H9 (cell line): ENCODE results near the gene EDARADD. TPM values are rescaled to one million over a fixed set of nuclear protein-coding genes. Genes with fewer than 3 reads are reported as not detected.

Source experiments
- DNase-seq: peaks from one replicate; pipeline ENCODE4 v3.0.0-alpha.2; 2017
- H2AFZ ChIP-seq: one replicate; pipeline ENCODE4 v1.6.1; 2013; ENCODE audit warnings: mild to moderate bottlenecking, low read length, control low read depth, moderate library complexity
- H2AK5ac ChIP-seq: 2 replicates; pipeline ENCODE4 v1.6.1; 2013; ENCODE audit warnings: low read length, control low read depth, mixed read lengths; ENCODE audit not compliant: insufficient read length
- H2BK120ac ChIP-seq: one replicate; pipeline ENCODE4 v1.6.1; 2013; ENCODE audit warnings: low read depth, mild to moderate bottlenecking, low read length, control low read depth, inconsistent platforms; ENCODE audit not compliant: poor library complexity, severe bottlenecking
- H2BK12ac ChIP-seq: 2 replicates; pipeline ENCODE4 v1.6.1; 2013; ENCODE audit warnings: low read length, control low read depth, mixed read lengths, low read depth; ENCODE audit not compliant: insufficient read length
- H2BK15ac ChIP-seq: 2 replicates; pipeline ENCODE4 v1.6.1; 2013; ENCODE audit warnings: low read depth, low read length, control low read depth
- H2BK20ac ChIP-seq: one replicate; pipeline ENCODE4 v1.6.1; 2013; ENCODE audit warnings: low read depth, mild to moderate bottlenecking, low read length, control low read depth, inconsistent platforms; ENCODE audit not compliant: poor library complexity, severe bottlenecking
- H2BK5ac ChIP-seq: 2 replicates; pipeline ENCODE4 v1.6.1; 2013; ENCODE audit warnings: low read length, control low read depth, mixed read lengths; ENCODE audit not compliant: insufficient read length
- H3K14ac ChIP-seq: 2 replicates; pipeline ENCODE4 v1.6.1; 2013; ENCODE audit warnings: low read length, control low read depth; ENCODE audit not compliant: insufficient read depth
- H3K18ac ChIP-seq: 2 replicates; pipeline ENCODE4 v1.6.1; 2013; ENCODE audit warnings: low read depth, mild to moderate bottlenecking, mixed read lengths, low read length, control low read depth; ENCODE audit not compliant: insufficient read length
- H3K23ac ChIP-seq: 2 replicates; pipeline ENCODE4 v1.6.1; 2013; ENCODE audit warnings: low read length, control low read depth, mixed read lengths, low read depth; ENCODE audit not compliant: insufficient read length
- H3K23me2 ChIP-seq: 2 replicates; pipeline ENCODE4 v1.6.1; 2013; ENCODE audit warnings: low read depth, mild to moderate bottlenecking, mixed read lengths, low read length, control low read depth; ENCODE audit not compliant: insufficient read length, poor library complexity, severe bottlenecking
- H3K27ac ChIP-seq: 2 replicates; pipeline ENCODE4 v1.5.1; 2013; ENCODE audit warnings: low read length, control low read depth, mixed read lengths, low read depth; ENCODE audit not compliant: insufficient read length
- H3K27me3 ChIP-seq: 2 replicates; pipeline ENCODE4 v1.6.1; 2013; ENCODE audit warnings: low read length, control low read depth, inconsistent platforms; ENCODE audit not compliant: insufficient read depth
- H3K4ac ChIP-seq: 2 replicates; pipeline ENCODE4 v1.6.1; 2013; ENCODE audit warnings: low read depth, mild to moderate bottlenecking, control low read depth, inconsistent platforms, low read length, moderate library complexity
- H3K4me1 ChIP-seq: 2 replicates; pipeline ENCODE4 v1.6.1; 2013; ENCODE audit warnings: low read length, control low read depth, inconsistent platforms; ENCODE audit not compliant: insufficient read depth
- H3K4me2 ChIP-seq: 2 replicates; pipeline ENCODE4 v1.6.1; 2013; ENCODE audit warnings: low read length, control low read depth, mixed read lengths; ENCODE audit not compliant: insufficient read length, insufficient read depth
- H3K56ac ChIP-seq: 2 replicates; pipeline ENCODE4 v1.6.1; 2013; ENCODE audit warnings: low read depth, mild to moderate bottlenecking, mixed read lengths, low read length, control low read depth; ENCODE audit not compliant: insufficient read length
- H3K79me1 ChIP-seq: 2 replicates; pipeline ENCODE4 v1.6.1; 2013; ENCODE audit warnings: low read depth, mild to moderate bottlenecking, moderate library complexity, low read length, control low read depth, inconsistent platforms; ENCODE audit not compliant: insufficient read depth, poor library complexity, severe bottlenecking
- H3K79me2 ChIP-seq: 2 replicates; pipeline ENCODE4 v1.6.1; 2013; ENCODE audit warnings: low read length, control low read depth, inconsistent platforms; ENCODE audit not compliant: insufficient read depth
- H3K9ac ChIP-seq: 2 replicates; pipeline ENCODE4 v1.6.1; 2013; ENCODE audit warnings: low read length, control low read depth, mixed read lengths; ENCODE audit not compliant: insufficient read length; ENCODE audit errors: extremely low read depth
- H3K9me3 ChIP-seq: one replicate; pipeline ENCODE4 v1.6.1; 2013; ENCODE audit warnings: low read depth, low read length, inconsistent platforms; ENCODE audit not compliant: control insufficient read depth
- H3T11ph ChIP-seq: one replicate; pipeline ENCODE4 v1.6.1; 2013; ENCODE audit warnings: mild to moderate bottlenecking, low read length, control low read depth, inconsistent platforms
- H4K20me1 ChIP-seq: one replicate; pipeline ENCODE4 v1.6.1; 2013; ENCODE audit not compliant: control insufficient read depth, insufficient read length, insufficient read depth
- H4K5ac ChIP-seq: 2 replicates; pipeline ENCODE4 v1.6.1; 2013; ENCODE audit warnings: low read depth, mild to moderate bottlenecking, mixed read lengths, low read length, control low read depth; ENCODE audit not compliant: insufficient read length
- H4K8ac ChIP-seq: replicated peaks from 2 replicates; pipeline ENCODE4 v1.6.1; 2013; ENCODE audit warnings: low read length, control low read depth, mixed read lengths, low read depth; ENCODE audit not compliant: insufficient read length
- H4K91ac ChIP-seq: 2 replicates; pipeline ENCODE4 v1.6.1; 2013; ENCODE audit warnings: low read depth, mild to moderate bottlenecking, moderate library complexity, mixed read lengths, low read length, control low read depth; ENCODE audit not compliant: insufficient read length
- H3K27ac Mint-ChIP-seq, 3 experiments: 2 replicates in 2 of 3; 3 replicates in 1 of 3; pipeline ENCODE4 v1.8.0; 2020 to 2021; ENCODE audit warnings: mixed read lengths in 3 of 3, mild to moderate bottlenecking in 1 of 3, moderate library complexity in 1 of 3
- H3K27me3 Mint-ChIP-seq: 2 replicates; pipeline ENCODE4 v1.8.0; 2021; ENCODE audit warnings: low read depth, mild to moderate bottlenecking, moderate library complexity, mixed read lengths
- H3K36me3 Mint-ChIP-seq, 3 experiments: 2 replicates in 2 of 3; 3 replicates in 1 of 3; pipeline ENCODE4 v1.8.0; 2020 to 2021; ENCODE audit warnings: low read depth in 3 of 3, mixed read lengths in 3 of 3; ENCODE audit not compliant: insufficient read depth in 1 of 3
- H3K4me1 Mint-ChIP-seq, 2 experiments: 2 replicates each; pipeline ENCODE4 v1.8.0; 2020; ENCODE audit warnings: mixed read lengths in 2 of 2
- H3K4me3 Mint-ChIP-seq, 2 experiments: 2 replicates in 1 of 2; 3 replicates in 1 of 2; pipeline ENCODE4 v1.8.0; 2020 to 2021; ENCODE audit warnings: mild to moderate bottlenecking in 2 of 2, mixed read lengths in 2 of 2, moderate library complexity in 1 of 2
- H3K9me3 Mint-ChIP-seq, 2 experiments: 2 replicates in 1 of 2; 3 replicates in 1 of 2; pipeline ENCODE4 v1.8.0; 2020; ENCODE audit warnings: mild to moderate bottlenecking in 2 of 2, mixed read lengths in 2 of 2, moderate library complexity in 1 of 2
- CTCF ChIP-seq: fragments of 200-600 bp; sonication (generic); conservative IDR thresholded peaks from 3 replicates; pipeline ENCODE4 v1.8.0; 2021; ENCODE audit warnings: antibody characterized with exemption, mild to moderate bottlenecking
- WGBS: extraction: QIAGEN DNeasy Blood & Tissue Kit; methylation state at CpG from one replicate; pipeline ENCODE4 v1.1.7; 2013; ENCODE audit warnings: missing lambda C conversion rate, low lambda C conversion rate, mixed read lengths; ENCODE audit not compliant: insufficient read length; ENCODE audit errors: extremely low coverage; 5-methylcytosine and 5-hydroxymethylcytosine counted together
- total RNA-seq: library from RNA; stranded (reverse); gene quantifications from 2 replicates; pipeline ENCODE4 v1.2.1, GENCODE V29; 2021

The EDARADD gene
- total RNA-seq, 1 experiment from 2014 or later = 3.8 TPM

GRCh38 chr1:236532850-236533249 is 138.8 kb downstream of the EDARADD start:
- no peaks in the 10 kb centered on the region for H3K79me1 ChIP-seq
- no peak overlapping the region for H4K8ac ChIP-seq
- peaks cover 0 to 7% (median 0%) of the 10 kb centered on the region in 3 experiments; a peak in 2 of 7 replicates for H3K36me3 Mint-ChIP-seq
- H3K27me3 ChIP-seq = no peaks in the 10 kb centered on the region
- H2BK20ac ChIP-seq = no peak overlapping the region
- no peaks in the 10 kb centered on the region for H3K23me2 ChIP-seq
- H3K9me3 Mint-ChIP-seq = no peaks in the 10 kb centered on the region
- no peak overlapping the region for H4K5ac ChIP-seq
- peaks cover 2 to 6% of the 10 kb centered on the region in 2 experiments; a peak in 2 of 4 replicates for H3K4me1 Mint-ChIP-seq
- H3K4ac ChIP-seq = no peak overlapping the region
- no peak overlapping the region for H2BK12ac ChIP-seq
- no peak overlapping the region for H3K4me2 ChIP-seq
- no peak for TF ChIP-seq CTCF
- no peak overlapping the region for H3T11ph ChIP-seq
- no peaks in the 10 kb centered on the region for H3K4me1 ChIP-seq
- H3K27me3 Mint-ChIP-seq = no peaks in the 10 kb centered on the region
- no peaks in the 10 kb centered on the region for H3K79me2 ChIP-seq
- DNase-seq = no peak
- WGBS = no CpG with 5 or more reads among the region's 4 CpGs
- H3K23ac ChIP-seq = no peak overlapping the region
- no peak overlapping the region for H2AK5ac ChIP-seq
- H2BK15ac ChIP-seq = no peak overlapping the region
- H3K27ac ChIP-seq = no peak overlapping the region
- H3K27ac Mint-ChIP-seq = no peak overlapping the region
- H3K9me3 ChIP-seq = no peaks in the 10 kb centered on the region
- no peak overlapping the region for H3K14ac ChIP-seq
- no peak overlapping the region for H3K4me3 Mint-ChIP-seq
- no peak overlapping the region for H2BK5ac ChIP-seq
- no peak overlapping the region for H3K18ac ChIP-seq
- no peak overlapping the region for H2BK120ac ChIP-seq
- no peak overlapping the region for H3K56ac ChIP-seq
- H4K91ac ChIP-seq = no peak overlapping the region
- no peaks in the 10 kb centered on the region for H4K20me1 ChIP-seq
- no peak overlapping the region for H3K9ac ChIP-seq
- no peak overlapping the region for H2AFZ ChIP-seq
